Keratinocyte (primary cell): ENCODE measurements around the gene LY6G6F.

Experiments used
- EZH2 ChIP-seq: IDR thresholded peaks from one replicate; pipeline ENCODE4 v1.6.1; 2012; ENCODE audit warnings: inconsistent platforms, mild to moderate bottlenecking, low read length, moderate library complexity
- TF ChIP-seq, protein P1 (sequence below), 3 experiments: IDR thresholded peaks in 1 of 3; conservative IDR thresholded peaks in 1 of 3; optimal IDR thresholded peaks in 1 of 3; 2 replicates in 2 of 3; 3 replicates in 1 of 3; pipeline versions ENCODE3 to v1.5.1; 2011; ENCODE audit warnings: low read length in 3 of 3, mild to moderate bottlenecking in 3 of 3, moderate library complexity in 2 of 3, control low read depth in 1 of 3, inconsistent platforms in 1 of 3; ENCODE audit not compliant: insufficient read depth in 2 of 3; ENCODE audit errors: extremely low read depth in 1 of 3

- TF ChIP-seq, protein P1, sequence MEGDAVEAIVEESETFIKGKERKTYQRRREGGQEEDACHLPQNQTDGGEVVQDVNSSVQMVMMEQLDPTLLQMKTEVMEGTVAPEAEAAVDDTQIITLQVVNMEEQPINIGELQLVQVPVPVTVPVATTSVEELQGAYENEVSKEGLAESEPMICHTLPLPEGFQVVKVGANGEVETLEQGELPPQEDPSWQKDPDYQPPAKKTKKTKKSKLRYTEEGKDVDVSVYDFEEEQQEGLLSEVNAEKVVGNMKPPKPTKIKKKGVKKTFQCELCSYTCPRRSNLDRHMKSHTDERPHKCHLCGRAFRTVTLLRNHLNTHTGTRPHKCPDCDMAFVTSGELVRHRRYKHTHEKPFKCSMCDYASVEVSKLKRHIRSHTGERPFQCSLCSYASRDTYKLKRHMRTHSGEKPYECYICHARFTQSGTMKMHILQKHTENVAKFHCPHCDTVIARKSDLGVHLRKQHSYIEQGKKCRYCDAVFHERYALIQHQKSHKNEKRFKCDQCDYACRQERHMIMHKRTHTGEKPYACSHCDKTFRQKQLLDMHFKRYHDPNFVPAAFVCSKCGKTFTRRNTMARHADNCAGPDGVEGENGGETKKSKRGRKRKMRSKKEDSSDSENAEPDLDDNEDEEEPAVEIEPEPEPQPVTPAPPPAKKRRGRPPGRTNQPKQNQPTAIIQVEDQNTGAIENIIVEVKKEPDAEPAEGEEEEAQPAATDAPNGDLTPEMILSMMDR (optimal IDR thresholded peaks at IDR 0.05 in 1 of 3, IDR thresholded peaks at IDR 0.05 in 1 of 3, conservative IDR thresholded peaks at IDR 0.05 in 1 of 3; ENCODE audit: extremely low read depth in 1 of 3, insufficient read depth in 2 of 3, low read length in 3 of 3) = peak; percentile 66 to 98 (median 71)
- TF ChIP-seq EZH2 = no peak
These were observed 26.2 kb upstream of the LY6G6F start, which contains the start of gene LY6G5C for GRCh38 chr6:31680226-31681134.
